CD4-positive, alpha-beta T cell treated with Interferon gamma for 1 hour (primary cell): ENCODE results near the gene CEBPA.
"Not testable (repeated sequence)": the region's sequence is repeated elsewhere in the genome, so short reads cannot be mapped to it uniquely, and the experiment has no call there.

Experiments used
- DNase-seq: peaks from one replicate; pipeline ENCODE4 v3.0.0-alpha.2; 2020

The CEBPA gene

DNA sequence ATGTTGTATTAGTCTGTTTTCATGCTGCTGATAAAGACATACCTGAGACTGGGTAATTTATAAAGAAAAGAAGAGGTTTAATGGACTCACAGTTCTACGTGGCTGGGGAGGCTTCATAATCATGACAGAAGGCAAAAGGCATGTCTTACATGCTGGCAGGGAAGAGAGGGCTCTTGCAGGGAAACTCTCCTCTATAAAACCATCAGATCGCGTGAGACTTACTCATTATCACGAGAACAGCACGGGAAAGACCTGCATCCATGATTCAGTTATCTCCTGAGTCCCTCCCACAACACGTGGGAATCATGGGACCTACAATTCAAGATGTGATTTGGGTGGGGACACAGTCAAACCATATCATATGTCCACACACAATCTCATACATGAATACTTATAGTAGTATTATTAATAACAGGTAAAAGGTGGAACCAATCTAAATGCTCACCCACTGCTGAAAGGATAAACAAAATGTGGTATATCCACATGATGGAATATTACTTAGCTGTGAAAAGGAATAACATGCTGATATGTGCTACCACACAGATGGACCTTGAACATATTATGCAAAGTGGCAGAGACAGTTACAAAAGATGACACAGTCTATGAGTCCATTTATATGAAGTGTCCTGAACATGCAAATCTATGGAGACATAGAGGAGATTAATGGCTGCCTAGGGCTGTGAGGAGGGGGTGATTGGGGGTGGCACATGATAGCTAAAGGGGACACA, 20.9 kb upstream of the CEBPA start:
- DNase-seq = no peak

DNA sequence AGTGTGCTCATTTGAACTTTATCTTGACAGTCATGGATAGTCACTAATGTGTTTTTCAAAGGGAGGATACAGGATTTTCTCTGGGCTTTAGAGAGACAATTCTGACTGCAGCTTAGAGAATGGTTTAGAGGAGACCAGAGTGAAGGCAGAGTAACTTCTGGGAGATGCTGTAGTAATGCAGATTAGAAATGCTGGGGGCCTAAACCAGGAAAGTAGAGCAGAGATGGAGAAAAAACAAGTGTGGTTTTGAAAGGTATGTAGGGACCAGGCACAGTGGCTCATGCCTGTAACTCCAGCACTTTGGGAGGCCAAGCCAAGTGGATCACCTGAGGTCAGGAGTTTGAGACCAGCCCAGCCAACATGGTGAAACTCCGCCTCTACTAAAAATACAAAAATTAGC, 18.3 kb upstream of the CEBPA start:
- no peak for DNase-seq

GRCh38 chr19:33317991-33318390, 15.7 kb upstream of the CEBPA start:
- DNase-seq = not testable (repeated sequence)

- no peak for DNase-seq
Measured at GRCh38 chr19:33317517-33317916, 15.2 kb upstream of the CEBPA start.

GRCh38 chr19:33316541-33317264, 14.4 kb upstream of the CEBPA start:
- DNase-seq = no peak

DNA sequence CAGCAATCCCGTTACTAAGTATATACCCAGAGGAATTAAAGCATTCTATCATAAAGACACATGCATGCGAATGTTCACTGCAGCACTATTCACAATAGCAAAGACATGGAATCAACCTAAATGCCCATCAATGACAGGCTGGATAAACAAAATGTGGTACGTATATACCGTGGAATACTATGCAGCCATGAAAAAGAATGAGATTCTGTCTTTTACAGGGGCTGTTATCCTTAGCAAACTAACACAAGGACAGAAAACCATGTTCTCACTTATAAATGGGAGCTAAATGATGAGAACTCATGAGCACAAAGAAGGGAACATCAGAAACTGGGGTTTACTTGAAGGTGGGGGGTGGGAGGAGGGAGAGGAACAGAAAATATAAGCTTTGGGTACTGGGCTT, 10.5 kb upstream of the CEBPA start:
- not testable (repeated sequence) for DNase-seq

- no peak for DNase-seq
Measured at GRCh38 chr19:33312065-33312464, 9.7 kb upstream of the CEBPA start.

DNA sequence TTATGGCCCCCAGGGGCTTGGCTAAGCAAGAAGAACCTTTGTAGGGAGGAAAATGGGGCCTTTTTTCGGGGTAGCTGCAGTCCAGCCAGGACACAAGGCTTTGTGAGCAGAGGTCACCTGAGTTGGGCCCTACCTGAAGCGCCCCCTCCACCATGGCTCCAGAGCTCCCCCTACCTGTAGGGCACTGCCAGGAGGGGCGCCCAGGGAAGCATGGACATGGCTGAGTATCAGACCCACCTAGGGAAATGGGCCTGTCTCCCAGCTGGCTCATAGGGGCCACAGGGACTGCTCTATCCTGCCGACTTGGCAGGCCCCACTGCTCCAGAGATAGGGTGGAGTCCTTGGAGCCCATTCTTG, 9.0 kb upstream of the CEBPA start:
- DNase-seq = no peak

- no peak for DNase-seq
Measured at GRCh38 chr19:33310606-33311325, 8.4 kb upstream of the CEBPA start.

DNA sequence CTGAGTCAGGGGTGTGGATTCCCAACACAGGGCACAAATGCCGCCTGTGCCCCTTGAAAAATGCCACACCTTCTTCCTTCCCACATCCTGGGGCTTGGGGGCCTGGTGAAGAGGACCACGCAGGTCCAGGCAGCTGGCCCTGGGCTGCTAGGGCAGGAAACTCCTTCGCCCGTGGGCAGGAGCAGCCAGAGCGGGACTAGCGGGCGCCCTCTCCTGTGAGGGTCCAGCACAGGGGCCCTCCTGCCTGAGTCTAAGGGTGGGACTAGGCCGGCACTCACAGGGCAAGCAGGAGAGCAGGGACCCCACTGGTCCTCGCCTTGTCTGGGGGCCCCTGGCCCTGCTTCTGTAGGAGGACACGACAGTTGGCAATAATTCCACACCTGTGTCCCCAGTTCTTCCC, 7.5 kb upstream of the CEBPA start:
- DNase-seq = no peak

DNA sequence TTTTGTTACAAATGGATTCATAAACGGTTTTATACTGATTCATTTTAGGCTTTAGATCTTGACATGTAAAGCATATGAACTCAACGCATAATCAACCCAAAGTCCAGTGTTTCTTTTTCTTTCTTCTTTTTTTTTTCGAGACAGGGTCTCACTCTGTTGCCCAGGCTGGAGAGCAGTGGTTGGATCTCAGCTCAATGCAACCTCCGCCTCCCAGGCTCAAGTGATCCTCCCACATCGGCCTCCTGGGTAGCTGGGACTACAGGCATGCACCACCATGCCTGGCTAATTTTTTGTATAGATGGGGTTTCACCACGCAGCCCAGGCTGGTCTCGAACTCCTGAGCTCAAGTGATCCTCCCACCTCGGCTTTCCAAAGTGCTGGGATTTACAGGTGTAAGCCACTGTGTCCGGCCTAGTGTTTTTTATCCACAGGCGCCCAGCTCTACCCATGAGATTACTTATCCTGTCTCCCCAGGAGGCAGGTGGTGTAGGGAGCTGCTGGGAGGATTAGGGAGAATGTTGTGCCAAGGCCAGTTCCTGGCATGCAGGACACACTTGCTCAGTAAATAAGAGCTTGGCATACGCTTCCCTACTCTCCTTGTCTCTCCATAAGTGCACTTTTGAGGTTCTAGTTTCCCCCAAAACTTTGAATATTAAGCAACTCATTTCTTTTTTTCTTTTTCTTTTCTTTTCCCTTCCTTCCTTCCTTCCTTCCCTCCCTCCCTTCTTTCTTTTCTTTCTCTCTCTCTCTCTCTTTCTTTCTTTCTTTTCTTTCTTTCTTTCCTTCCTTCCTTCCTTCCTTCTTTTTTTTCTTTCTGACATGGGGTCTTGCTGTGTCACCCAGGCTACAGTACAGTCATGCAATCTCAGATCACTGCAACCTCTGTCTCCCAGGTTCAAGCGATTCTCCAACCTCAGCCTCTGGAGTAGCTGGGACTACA, 4.8 kb upstream of the CEBPA start:
- DNase-seq = no peak

DNA sequence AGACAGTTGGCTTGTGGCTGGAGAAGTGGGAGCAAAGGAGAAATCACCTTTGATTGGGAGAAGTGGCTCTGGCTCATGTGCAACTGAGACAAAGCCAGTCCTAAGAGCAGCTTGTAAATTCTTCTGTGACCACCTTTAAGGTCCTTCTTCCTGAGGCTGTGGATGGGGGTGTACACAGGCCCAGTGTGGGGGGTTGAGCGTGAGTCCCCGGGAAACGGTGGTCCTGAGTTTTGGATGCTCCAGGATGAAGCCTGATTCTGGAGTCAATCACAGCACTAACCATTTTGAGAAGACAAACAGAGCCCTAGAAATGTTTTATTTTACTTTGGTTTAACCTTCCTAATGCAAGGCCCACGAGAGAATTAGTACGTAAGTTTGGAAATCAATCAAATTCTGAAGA, 3.9 kb upstream of the CEBPA start:
- DNase-seq = no peak

- no peak for DNase-seq
Measured at GRCh38 chr19:33304760-33305647, 2.7 kb upstream of the CEBPA start.

DNA sequence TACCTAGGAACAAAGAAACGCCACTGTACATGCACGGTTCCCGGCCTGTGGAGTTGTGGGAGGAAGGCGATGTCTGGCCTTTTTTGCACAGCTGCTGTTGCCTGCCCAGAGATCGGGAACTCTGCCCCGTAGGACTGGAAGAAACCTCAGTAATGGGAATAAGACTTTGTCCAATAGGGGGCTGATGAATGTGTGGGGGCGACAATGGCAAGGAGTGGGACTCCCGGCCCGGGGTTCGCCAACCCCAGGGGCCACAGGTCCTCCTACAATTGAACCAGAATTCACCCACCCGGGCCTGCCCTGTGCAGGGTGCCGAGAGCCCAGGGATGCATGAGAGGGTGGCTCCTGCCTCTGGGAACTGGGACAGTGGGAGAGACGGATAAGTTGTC, 2.0 kb upstream of the CEBPA start:
- no peak for DNase-seq

DNA sequence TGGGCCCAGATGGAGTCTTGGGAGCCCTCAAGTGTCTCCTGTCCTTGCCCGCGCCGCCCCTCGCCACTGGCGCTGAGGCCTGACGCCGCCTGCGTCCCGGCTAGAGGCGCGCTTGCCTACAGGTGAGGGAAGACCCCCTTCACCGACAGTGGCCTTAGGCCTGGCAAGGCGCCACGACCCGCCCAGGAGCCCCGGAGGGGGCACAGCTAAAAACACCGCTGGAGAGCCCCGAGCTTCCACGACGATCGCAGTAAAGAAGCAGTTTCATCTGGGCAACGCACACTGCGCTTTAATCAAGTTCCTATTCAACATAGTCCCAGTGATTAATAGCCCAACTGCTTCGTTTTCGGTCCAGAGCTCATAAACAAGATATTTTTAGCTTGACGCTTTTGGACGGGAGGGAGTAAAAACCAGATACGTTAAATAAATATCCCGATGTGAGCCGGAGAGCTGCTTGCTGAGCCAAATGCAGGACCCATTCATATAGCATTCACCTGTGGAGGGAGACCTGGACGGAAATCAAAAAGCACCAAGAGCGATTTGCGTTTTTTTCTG, 1.5 kb upstream of the CEBPA start:
- DNase-seq = no peak

GRCh38 chr19:33302974-33303790, 848 bp upstream of the CEBPA start:
- DNase-seq = no peak

GRCh38 chr19:33301900-33302174, 497 bp downstream of the CEBPA start:
- no peak for DNase-seq

GRCh38 chr19:33301144-33301899, 1.0 kb downstream of the CEBPA start:
- no peak for DNase-seq

- DNase-seq = no peak
Measured at GRCh38 chr19:33300894-33301143, 1.5 kb downstream of the CEBPA start.
